Endodermal cell (in vitro differentiated cells): ENCODE data around the gene CDH4. TPM values are rescaled to one million over a fixed set of nuclear protein-coding genes. Genes with fewer than 3 reads are reported as not detected.

ENCODE experiments used
- DNase-seq: peaks from one replicate; pipeline ENCODE4 v3.0.0-alpha.2; 2017
- H3K27ac ChIP-seq: 2 replicates; pipeline ENCODE4 v1.5.1; 2013; ENCODE audit warnings: mild to moderate bottlenecking, low read depth, low read length, moderate library complexity
- H3K27me3 ChIP-seq: 2 replicates; pipeline ENCODE4 v1.6.1; 2013; ENCODE audit warnings: mild to moderate bottlenecking, low read length, moderate library complexity; ENCODE audit not compliant: insufficient read depth, control insufficient read depth, poor library complexity, severe bottlenecking
- H3K36me3 ChIP-seq: 2 replicates; pipeline ENCODE4 v1.7.0; 2013; ENCODE audit warnings: mild to moderate bottlenecking, low read length, moderate library complexity; ENCODE audit not compliant: control insufficient read depth, insufficient read depth
- H3K4me1 ChIP-seq: one replicate; pipeline ENCODE4 v1.7.0; 2013; ENCODE audit warnings: low read length; ENCODE audit not compliant: control insufficient read depth, insufficient read depth
- H3K4me3 ChIP-seq: 2 replicates; pipeline ENCODE4 v1.5.1; 2013; ENCODE audit warnings: mild to moderate bottlenecking, low read length, moderate library complexity
- H3K9ac ChIP-seq: 2 replicates; pipeline ENCODE4 v1.6.1; 2013; ENCODE audit warnings: mild to moderate bottlenecking, low read length, moderate library complexity; ENCODE audit not compliant: poor library complexity, severe bottlenecking; ENCODE audit errors: extremely low read depth
- H3K9me3 ChIP-seq: 2 replicates; pipeline ENCODE4 v1.6.1; 2013; ENCODE audit warnings: mild to moderate bottlenecking, low read length, moderate library complexity; ENCODE audit not compliant: control insufficient read depth
- H3K27ac Mint-ChIP-seq: 2 replicates; pipeline ENCODE4 v1.8.0; 2020; ENCODE audit warnings: mixed read lengths
- H3K27me3 Mint-ChIP-seq: 2 replicates; pipeline ENCODE4 v1.8.0; 2021; ENCODE audit warnings: mild to moderate bottlenecking, mixed read lengths; ENCODE audit not compliant: insufficient read depth
- H3K36me3 Mint-ChIP-seq: 2 replicates; pipeline ENCODE4 v1.8.0; 2020; ENCODE audit warnings: low read depth, mixed read lengths
- H3K4me1 Mint-ChIP-seq: 2 replicates; pipeline ENCODE4 v1.8.0; 2020; ENCODE audit warnings: mixed read lengths
- H3K4me3 Mint-ChIP-seq: 2 replicates; pipeline ENCODE4 v1.8.0; 2020; ENCODE audit warnings: mild to moderate bottlenecking, moderate library complexity, mixed read lengths
- H3K9me3 Mint-ChIP-seq: 2 replicates; pipeline ENCODE4 v1.8.0; 2020; ENCODE audit warnings: mild to moderate bottlenecking, mixed read lengths
- WGBS, 2 experiments: methylation state at CpG; one replicate each; pipeline versions ENCODE4 v1.1.5 to v1.1.7; 2013; ENCODE audit warnings: missing lambda C conversion rate in 2 of 2, mixed read lengths in 1 of 2; ENCODE audit not compliant: insufficient coverage in 1 of 2, insufficient read length in 1 of 2; 5-methylcytosine and 5-hydroxymethylcytosine counted together
- total RNA-seq, 2 donors: library from RNA; stranded (reverse); fragmentation: NEBNext Ultra II Directional in 1 of 2; extraction: Animal tissue kit (Norgen Biotek cat#: 25700) in 1 of 2; gene quantifications; 2 replicates in 1 of 2; 3 replicates in 1 of 2; pipeline ENCODE4 v1.2.1, GENCODE V29; 2021
- TF ChIP-seq, protein P1 (sequence below): fragments of 200-600 bp; sonication (generic); conservative IDR thresholded peaks from 2 replicates; pipeline ENCODE4 v1.5.0; 2021; ENCODE audit warnings: antibody characterized with exemption, mild to moderate bottlenecking

CDH4 gene
- total RNA-seq, 2 donors from 2014 or later, result 1.8 to 5.8 TPM

DNA sequence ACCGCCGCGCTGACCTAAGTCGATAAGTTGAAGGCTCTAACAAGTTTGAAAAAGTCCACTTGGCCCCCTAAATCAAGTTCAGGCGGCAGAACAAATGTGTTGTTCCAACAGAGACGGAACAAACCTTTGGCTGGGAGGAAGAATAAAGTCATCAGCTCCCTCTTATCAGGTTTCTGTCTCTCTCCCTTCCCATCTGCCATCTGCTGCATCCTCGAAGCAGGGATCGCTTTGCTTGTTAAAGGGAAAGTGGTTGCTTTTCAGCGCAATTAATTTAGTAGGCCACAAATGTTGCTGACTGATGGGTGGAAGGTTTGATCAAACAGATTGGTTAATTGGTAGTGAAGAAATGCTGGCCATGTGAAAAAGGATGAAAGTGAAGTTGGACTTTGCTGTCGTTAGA lies 64.3 kb downstream of the CDH4 start:
- H3K4me3 ChIP-seq, result no peak overlapping the region
- H3K27me3 ChIP-seq, result no peaks in the 10 kb centered on the region
- H3K4me1 Mint-ChIP-seq, result no peaks in the 10 kb centered on the region
- no peaks in the 10 kb centered on the region for H3K4me1 ChIP-seq
- TF ChIP-seq, protein P1, sequence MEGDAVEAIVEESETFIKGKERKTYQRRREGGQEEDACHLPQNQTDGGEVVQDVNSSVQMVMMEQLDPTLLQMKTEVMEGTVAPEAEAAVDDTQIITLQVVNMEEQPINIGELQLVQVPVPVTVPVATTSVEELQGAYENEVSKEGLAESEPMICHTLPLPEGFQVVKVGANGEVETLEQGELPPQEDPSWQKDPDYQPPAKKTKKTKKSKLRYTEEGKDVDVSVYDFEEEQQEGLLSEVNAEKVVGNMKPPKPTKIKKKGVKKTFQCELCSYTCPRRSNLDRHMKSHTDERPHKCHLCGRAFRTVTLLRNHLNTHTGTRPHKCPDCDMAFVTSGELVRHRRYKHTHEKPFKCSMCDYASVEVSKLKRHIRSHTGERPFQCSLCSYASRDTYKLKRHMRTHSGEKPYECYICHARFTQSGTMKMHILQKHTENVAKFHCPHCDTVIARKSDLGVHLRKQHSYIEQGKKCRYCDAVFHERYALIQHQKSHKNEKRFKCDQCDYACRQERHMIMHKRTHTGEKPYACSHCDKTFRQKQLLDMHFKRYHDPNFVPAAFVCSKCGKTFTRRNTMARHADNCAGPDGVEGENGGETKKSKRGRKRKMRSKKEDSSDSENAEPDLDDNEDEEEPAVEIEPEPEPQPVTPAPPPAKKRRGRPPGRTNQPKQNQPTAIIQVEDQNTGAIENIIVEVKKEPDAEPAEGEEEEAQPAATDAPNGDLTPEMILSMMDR, result no peak
- H3K9ac ChIP-seq, result no peak overlapping the region
- no peak overlapping the region for H3K4me3 Mint-ChIP-seq
- H3K9me3 Mint-ChIP-seq, result no peaks in the 10 kb centered on the region
- H3K27ac ChIP-seq, result no peak overlapping the region
- no peaks in the 10 kb centered on the region for H3K9me3 ChIP-seq
- H3K27ac Mint-ChIP-seq, result no peak overlapping the region
- no peaks in the 10 kb centered on the region for H3K36me3 ChIP-seq
- peaks cover 33% of the 10 kb centered on the region for H3K27me3 Mint-ChIP-seq
- DNase-seq, result no peak
- 92 to 93% methylated on average over 7 to 10 of the region's 10 CpGs for WGBS, 2 experiments
- no peaks in the 10 kb centered on the region for H3K36me3 Mint-ChIP-seq

DNA sequence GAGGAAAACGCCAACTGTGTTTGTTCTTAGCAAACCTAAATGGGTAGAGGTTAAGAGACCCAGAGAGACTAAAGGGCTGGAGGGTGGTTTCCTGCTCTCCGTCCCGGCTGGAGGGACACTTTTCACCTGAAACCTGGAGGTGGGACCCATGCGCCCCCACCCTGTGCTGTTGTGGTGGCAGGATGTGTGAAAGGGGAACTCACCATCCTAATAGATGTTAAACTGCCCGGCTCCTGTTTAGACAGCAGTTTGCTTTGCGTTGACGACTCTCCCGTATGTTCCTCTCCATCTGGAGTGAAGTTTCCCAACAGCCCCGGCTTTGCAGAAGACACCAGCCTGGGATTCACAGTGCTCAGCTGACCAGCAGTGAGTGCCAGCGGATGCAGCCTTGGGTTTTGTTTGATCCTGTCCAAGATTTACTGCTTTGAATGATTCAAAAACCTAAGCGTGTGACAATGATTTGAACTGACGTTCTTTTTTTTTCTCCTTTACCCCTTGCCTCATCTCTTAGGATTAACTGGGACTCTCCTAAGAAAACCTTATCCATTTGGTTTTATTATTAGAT lies 66.0 kb downstream of the CDH4 start:
- Histone ChIP-seq H3K4me3 (no peak overlapping the region), H3K9ac (no peak overlapping the region), H3K27me3 (no peaks in the 10 kb centered on the region), H3K9me3 (no peaks in the 10 kb centered on the region), H3K36me3 (no peaks in the 10 kb centered on the region), H3K4me1 (no peaks in the 10 kb centered on the region), H3K27ac (no peak overlapping the region)
- Mint-ChIP-seq H3K4me3 (no peak overlapping the region), H3K36me3 (no peaks in the 10 kb centered on the region), H3K9me3 (no peaks in the 10 kb centered on the region), H3K4me1 (no peaks in the 10 kb centered on the region), H3K27ac (no peak overlapping the region), H3K27me3 (peaks cover 31% of the 10 kb centered on the region)
- TF ChIP-seq, protein P1, result no peak
- WGBS, 2 experiments, result 89 to 97% methylated on average over 8 to 12 of the region's 12 CpGs
- no peak for DNase-seq

- no peaks in the 10 kb centered on the region for H3K9me3 ChIP-seq
- no peaks in the 10 kb centered on the region for H3K27me3 ChIP-seq
- no peaks in the 10 kb centered on the region for H3K36me3 ChIP-seq
- TF ChIP-seq, protein P1, result no peak
- Mint-ChIP-seq H3K4me1 (no peaks in the 10 kb centered on the region), H3K9me3 (no peaks in the 10 kb centered on the region), H3K27ac (no peak overlapping the region), H3K4me3 (no peak overlapping the region), H3K27me3 (peaks cover 32% of the 10 kb centered on the region), H3K36me3 (no peaks in the 10 kb centered on the region)
- H3K27ac ChIP-seq, result no peak overlapping the region
- WGBS, 2 experiments, result 88 to 92% methylated on average over 9 to 21 of the region's 21 CpGs
- no peak overlapping the region for H3K4me3 ChIP-seq
- no peaks in the 10 kb centered on the region for H3K4me1 ChIP-seq
- no peak overlapping the region for H3K9ac ChIP-seq
- no peak for DNase-seq
Observed at GRCh38 chr20:61320691-61321425, 68.8 kb downstream of the CDH4 start.
